HUES48 (cell line): ENCODE measurements around the gene NBL1.

Experiments used
- H3K27ac ChIP-seq: one replicate; pipeline ENCODE4 v1.7.0; 2013; ENCODE audit warnings: low read depth, low read length, inconsistent platforms
- H3K27me3 ChIP-seq: 2 replicates; pipeline ENCODE4 v1.6.1; 2013; ENCODE audit warnings: mild to moderate bottlenecking, low read length; ENCODE audit not compliant: control insufficient read depth, insufficient read depth
- H3K36me3 ChIP-seq: 2 replicates; pipeline ENCODE4 v1.6.1; 2013; ENCODE audit warnings: low read length; ENCODE audit not compliant: control insufficient read depth, insufficient read depth
- H3K4me1 ChIP-seq: 2 replicates; pipeline ENCODE4 v1.6.1; 2013; ENCODE audit warnings: mild to moderate bottlenecking, low read length; ENCODE audit not compliant: control insufficient read depth, insufficient read depth
- H3K4me3 ChIP-seq: 2 replicates; pipeline ENCODE4 v1.5.1; 2013; ENCODE audit warnings: mild to moderate bottlenecking, low read depth, low read length
- H3K9ac ChIP-seq: 2 replicates; pipeline ENCODE4 v1.6.1; 2013; ENCODE audit warnings: mild to moderate bottlenecking, low read depth, low read length, moderate library complexity
- H3K9me3 ChIP-seq: 2 replicates; pipeline ENCODE4 v1.6.1; 2013; ENCODE audit warnings: low read length; ENCODE audit not compliant: control insufficient read depth, insufficient read depth

The NBL1 gene

DNA sequence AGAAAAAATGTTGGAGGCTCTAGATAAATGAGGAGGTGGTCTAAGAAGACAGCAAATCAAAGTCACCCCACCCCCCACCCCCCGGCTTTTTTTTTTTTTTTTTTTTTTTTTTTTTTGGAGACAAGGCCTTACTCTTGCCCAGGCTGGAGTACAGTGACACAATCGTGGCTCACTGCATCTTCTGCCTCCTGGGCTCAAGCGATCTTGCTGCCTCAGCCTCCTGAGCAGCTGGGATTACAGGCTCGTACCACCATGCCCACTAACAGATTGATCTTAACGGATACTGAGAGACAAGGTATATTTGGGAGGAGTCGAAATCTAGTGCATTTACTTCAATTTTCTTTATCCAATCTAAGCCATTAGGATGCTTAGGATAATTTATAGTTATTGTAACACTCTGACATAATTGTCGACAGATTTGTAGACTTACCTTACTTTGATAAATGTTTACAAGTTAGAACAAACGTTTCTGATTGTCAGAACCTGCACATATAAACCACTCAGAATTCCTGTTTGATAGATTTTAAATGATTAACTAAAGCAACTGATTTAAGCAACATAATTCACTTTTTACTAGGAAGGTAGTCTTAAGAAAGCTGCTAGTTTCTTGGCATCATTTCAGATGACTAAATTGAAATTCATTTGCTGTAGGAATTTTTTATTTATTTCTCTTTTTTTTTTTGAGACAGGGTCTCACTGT is 33.7 kb upstream of the NBL1 start:
- Histone ChIP-seq H3K9ac (no peak overlapping the region), H3K36me3 (peaks cover 6% of the 10 kb centered on the region; the same call in 1 of the 2 replicates), H3K4me3 (no peak overlapping the region), H3K27ac (no peak overlapping the region), H3K9me3 (no peaks in the 10 kb centered on the region), H3K4me1 (no peaks in the 10 kb centered on the region), H3K27me3 (no peaks in the 10 kb centered on the region)

DNA sequence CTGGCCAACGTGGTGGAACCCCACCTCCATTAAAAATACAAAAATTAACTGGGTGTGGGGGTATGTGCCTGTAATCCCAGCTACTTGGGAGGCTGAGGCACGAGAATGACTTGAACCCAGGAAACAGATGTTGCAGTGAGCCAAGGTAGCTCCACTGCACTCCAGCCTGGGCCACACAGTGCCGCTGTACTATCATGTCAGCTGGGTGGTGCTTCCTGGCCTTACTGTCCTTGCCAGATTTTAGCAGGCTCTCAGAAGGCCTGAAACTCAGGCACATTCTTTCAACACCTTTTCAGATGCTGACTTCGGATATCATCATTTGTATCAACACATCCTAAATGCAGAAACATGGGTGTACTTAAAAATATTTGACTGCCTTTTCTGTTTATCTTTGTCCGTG is 31.6 kb upstream of the NBL1 start:
- H3K9me3 ChIP-seq, result no peaks in the 10 kb centered on the region
- H3K27ac ChIP-seq, result no peak overlapping the region
- H3K4me3 ChIP-seq, result no peak overlapping the region
- H3K9ac ChIP-seq, result no peak overlapping the region
- H3K36me3 ChIP-seq, result peaks cover 9% of the 10 kb centered on the region; the same call in 1 of the 2 replicates
- H3K27me3 ChIP-seq, result no peaks in the 10 kb centered on the region
- no peaks in the 10 kb centered on the region for H3K4me1 ChIP-seq

DNA sequence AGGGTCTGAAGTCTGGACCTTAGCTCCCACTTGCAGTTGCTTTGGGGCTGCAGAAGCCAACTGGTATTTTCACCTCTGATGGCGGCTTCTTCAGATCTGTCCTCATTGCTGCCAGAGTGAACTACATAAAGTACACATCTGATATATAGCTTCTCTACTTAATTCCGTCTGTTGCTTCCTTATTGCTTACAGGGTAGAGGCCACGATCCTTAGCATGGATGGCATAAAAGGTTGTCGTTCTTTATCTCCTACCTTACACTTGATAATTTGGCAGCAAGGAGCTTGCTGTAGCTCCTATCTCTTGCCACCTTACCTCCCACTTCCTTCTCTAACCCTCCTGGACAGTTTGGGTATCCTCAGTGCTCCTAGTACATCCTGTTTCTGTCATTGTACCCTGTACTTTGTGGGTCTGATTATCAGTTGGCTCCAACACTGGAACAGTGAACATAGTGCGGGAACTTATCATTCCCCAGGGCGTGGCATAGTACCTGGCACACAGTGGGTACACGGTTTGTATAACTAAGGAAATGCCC is 30.9 kb upstream of the NBL1 start:
- H3K27ac ChIP-seq, result no peak overlapping the region

DNA sequence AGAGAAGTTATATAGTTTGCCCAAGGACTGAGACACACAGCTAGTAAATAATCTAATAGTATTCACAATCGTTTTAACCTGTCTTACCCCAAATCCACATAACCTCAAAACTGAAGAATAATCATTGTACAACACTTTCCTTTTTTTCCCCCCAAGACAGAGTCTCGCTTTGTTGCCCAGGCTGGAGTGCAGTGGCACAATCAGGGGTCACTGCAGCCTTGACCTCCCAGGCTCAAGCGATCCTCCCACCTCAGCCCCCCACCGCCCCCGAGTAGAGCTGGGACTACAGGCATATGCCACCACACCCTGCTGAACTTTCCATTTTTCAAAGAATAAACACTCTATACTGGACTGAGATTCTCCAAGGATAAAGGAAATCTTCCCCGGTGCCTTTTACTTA is 28.7 kb upstream of the NBL1 start:
- Histone ChIP-seq H3K36me3 (peaks cover 9% of the 10 kb centered on the region; the same call in 1 of the 2 replicates), H3K4me3 (no peak overlapping the region), H3K9ac (no peak overlapping the region), H3K27ac (no peak overlapping the region), H3K9me3 (no peaks in the 10 kb centered on the region), H3K4me1 (peaks cover 16% of the 10 kb centered on the region), H3K27me3 (no peaks in the 10 kb centered on the region)

More for the DNA sequence above, 30.9 kb upstream of the NBL1 start:
- Histone ChIP-seq H3K27me3 (no peaks in the 10 kb centered on the region), H3K4me1 (no peaks in the 10 kb centered on the region), H3K36me3 (peaks cover 9% of the 10 kb centered on the region; the same call in 1 of the 2 replicates), H3K4me3 (no peak overlapping the region), H3K9me3 (no peaks in the 10 kb centered on the region), H3K9ac (no peak overlapping the region)

DNA sequence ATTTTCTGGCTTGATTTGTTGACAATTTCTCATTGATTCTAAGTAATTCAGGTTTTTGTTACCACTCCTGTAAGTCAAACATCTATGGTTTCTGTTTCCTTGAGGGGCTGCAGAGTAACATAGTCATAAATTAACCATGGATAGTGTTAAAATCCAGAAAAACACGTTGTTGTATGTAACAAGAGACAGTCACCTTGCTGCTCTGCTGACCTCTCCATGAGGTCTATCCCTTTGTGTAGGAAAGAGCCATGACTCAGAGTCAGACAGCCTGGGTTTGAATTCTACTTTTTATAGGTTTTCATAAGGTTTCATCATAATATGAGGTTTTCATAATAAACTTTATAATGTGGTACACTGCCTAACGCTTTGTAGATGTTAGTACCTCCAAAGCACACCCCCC is 27.6 kb upstream of the NBL1 start:
- H3K27ac ChIP-seq, result no peak overlapping the region
- no peaks in the 10 kb centered on the region for H3K9me3 ChIP-seq
- H3K9ac ChIP-seq, result no peak overlapping the region

DNA sequence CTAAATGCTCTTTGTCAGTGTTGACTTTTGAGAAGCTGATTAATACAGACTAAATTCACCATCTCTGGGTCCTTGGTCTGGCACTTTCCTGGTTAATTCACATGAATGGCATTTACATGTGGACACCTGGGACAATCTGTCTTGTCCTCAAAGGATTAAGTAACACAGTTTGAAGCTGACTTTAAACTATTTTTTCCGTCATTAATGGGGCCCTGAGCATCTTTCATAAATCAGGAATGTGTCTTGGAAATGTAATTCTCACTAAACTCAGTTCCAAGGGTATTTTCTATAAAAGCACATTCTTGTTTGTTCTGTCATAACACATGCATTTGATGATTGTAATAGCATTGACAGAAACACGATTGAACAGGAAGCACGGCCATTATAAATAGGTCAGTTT is 26.7 kb upstream of the NBL1 start:
- Histone ChIP-seq H3K9me3 (no peaks in the 10 kb centered on the region), H3K36me3 (peaks cover 9% of the 10 kb centered on the region; the same call in 1 of the 2 replicates), H3K4me1 (peaks cover 18% of the 10 kb centered on the region), H3K27ac (no peak overlapping the region), H3K4me3 (no peak overlapping the region), H3K9ac (no peak overlapping the region), H3K27me3 (no peaks in the 10 kb centered on the region)

More for the DNA sequence above, 27.6 kb upstream of the NBL1 start:
- peaks cover 9% of the 10 kb centered on the region; the same call in 1 of the 2 replicates for H3K36me3 ChIP-seq
- H3K4me3 ChIP-seq, result no peak overlapping the region
- peaks cover 18% of the 10 kb centered on the region for H3K4me1 ChIP-seq
- no peaks in the 10 kb centered on the region for H3K27me3 ChIP-seq

DNA sequence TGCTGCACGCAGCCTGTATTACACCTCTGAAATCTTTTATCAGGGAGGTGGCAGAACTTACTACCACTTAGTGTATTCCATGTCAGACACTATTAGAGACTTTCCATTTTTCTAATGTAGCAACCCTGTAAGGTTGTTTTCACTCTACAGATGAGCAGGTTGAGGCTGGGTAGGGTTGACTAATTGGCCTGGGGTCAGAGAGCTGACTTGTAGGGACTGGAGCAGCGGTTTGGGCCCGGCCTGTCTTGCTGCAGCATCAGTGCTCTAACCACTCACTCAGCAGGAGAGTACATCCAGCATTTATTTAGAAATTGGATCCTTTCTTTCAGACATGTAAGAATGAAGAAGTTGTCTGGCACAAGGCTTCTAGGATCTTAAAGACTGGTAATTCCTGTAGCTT is 25.7 kb upstream of the NBL1 start:
- H3K4me3 ChIP-seq, result no peak overlapping the region
- peaks cover 18% of the 10 kb centered on the region for H3K4me1 ChIP-seq
- no peaks in the 10 kb centered on the region for H3K9me3 ChIP-seq
- peaks cover 12% of the 10 kb centered on the region for H3K36me3 ChIP-seq
- H3K9ac ChIP-seq, result no peak overlapping the region
- no peaks in the 10 kb centered on the region for H3K27me3 ChIP-seq
- H3K27ac ChIP-seq, result no peak overlapping the region

DNA sequence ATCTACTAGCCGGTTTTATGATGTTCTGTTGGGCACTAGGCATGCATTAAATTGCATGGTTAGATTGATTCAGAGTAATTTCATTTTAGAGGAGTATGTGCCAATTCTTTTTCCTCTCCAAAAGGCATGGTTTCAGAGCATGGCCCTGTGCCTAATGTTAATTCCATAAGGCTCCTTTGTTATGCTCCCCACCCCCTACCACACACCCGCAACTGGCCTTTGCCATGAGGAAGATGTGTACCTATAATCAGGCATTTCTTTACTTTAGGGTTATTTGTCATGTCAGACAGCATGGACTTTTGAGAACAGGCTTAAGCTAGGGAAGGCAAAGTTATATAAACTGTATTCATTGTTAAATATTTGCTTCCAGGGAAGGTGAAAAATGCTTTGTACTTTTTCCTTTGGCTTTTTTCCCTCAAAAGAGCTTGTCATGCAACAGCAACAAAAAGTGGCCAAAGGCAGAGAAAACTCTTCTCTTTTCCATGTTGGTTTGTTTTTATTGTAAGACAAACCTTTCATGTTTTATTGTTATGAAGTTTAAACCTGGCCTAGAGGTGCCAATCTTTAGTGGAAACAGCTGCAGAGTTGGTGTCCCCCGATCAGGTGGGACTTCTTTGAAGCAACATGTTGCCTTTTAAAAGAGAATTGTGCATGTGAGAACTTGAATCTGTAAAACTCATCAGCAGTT is 24.3 kb upstream of the NBL1 start:
- H3K9ac ChIP-seq, result peak overlapping the region; percentile 6; the same call in 1 of the 2 replicates
- peak overlapping the region; percentile 62 for H3K27ac ChIP-seq
- H3K36me3 ChIP-seq, result peaks cover 16% of the 10 kb centered on the region
- H3K27me3 ChIP-seq, result no peaks in the 10 kb centered on the region
- H3K4me3 ChIP-seq, result no peak overlapping the region
- H3K9me3 ChIP-seq, result no peaks in the 10 kb centered on the region
- H3K4me1 ChIP-seq, result peaks cover 18% of the 10 kb centered on the region

DNA sequence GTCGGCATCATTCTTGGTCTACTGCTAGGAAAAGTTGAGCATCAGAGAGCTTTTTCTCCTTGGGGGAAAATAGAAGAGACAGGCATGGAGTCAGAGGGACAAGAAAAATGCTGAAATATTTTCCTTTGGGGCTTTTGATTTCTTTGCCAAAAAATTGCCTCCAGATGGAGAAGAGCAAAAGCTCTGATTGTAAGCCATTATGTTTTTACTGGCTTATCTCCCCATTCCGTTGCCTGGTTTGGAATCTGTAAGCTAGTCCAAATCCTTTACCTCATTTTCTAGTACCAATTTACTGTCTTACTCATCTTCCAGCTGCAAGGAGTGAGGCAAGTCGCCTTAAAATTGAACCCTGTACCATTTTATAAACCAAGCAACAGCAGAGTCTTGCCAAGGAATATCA is 23.3 kb upstream of the NBL1 start:
- H3K9me3 ChIP-seq, result no peaks in the 10 kb centered on the region
- H3K4me3 ChIP-seq, result no peak overlapping the region
- H3K27me3 ChIP-seq, result no peaks in the 10 kb centered on the region
- peaks cover 18% of the 10 kb centered on the region for H3K4me1 ChIP-seq
- H3K27ac ChIP-seq, result no peak overlapping the region
- H3K36me3 ChIP-seq, result peaks cover 24% of the 10 kb centered on the region
- no peak overlapping the region for H3K9ac ChIP-seq

DNA sequence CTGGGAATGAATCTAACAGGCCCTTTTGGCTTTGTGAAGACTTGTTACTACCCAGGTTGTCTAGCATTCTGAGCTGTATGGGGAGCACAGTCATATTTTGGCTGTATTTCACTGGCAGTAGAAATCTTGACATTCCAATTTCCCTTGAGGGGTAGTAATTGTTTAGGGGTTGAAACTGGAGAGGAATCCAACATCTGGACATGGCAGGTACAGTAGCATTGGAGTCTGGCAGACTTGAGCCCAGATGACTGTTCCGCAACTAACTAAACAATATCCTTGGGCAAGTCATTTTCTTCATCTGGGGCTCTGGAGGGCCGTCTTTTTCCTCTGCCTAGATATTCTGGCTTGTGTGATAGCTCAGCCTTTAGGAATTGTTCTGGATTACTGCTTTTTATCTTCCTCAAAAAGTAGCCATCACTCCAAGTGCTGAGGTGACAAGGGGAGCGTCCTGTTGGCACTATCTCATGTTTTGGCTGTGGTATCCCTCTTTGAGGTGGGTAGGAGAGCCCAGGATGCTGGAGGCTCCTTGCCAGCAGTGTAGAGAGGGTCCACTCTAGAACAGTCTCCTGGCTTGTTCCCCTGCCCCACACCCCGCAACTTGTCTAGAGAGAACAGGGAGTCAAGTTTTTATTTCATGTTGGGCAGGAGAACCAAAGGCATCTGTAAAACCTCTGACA is 22.7 kb upstream of the NBL1 start:
- H3K9me3 ChIP-seq, result no peaks in the 10 kb centered on the region
- H3K27me3 ChIP-seq, result no peaks in the 10 kb centered on the region
- peaks cover 18% of the 10 kb centered on the region for H3K4me1 ChIP-seq
- H3K4me3 ChIP-seq, result no peak overlapping the region
- H3K9ac ChIP-seq, result no peak overlapping the region
- peaks cover 30% of the 10 kb centered on the region for H3K36me3 ChIP-seq
- H3K27ac ChIP-seq, result no peak overlapping the region

DNA sequence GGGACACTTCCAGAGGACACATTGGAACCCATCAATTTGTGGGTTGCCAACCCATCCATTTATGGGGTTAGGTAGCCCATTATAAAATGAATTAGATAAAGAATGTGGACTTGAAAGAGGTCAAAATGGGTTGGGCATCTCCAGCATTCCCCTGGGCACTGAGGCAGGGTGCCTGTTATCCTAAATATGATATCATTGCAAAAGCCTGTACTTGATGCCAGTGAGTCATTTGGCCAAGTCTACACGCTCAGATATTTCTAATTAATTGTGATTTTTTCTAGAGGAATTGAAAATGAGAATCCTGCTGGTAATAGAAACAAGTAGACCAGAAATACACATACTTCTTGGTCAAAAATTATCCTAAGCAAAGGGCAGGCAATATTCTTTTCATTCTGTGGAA is 21.9 kb upstream of the NBL1 start:
- Histone ChIP-seq H3K4me3 (no peak overlapping the region), H3K27ac (no peak overlapping the region), H3K9me3 (no peaks in the 10 kb centered on the region), H3K9ac (no peak overlapping the region), H3K27me3 (no peaks in the 10 kb centered on the region), H3K36me3 (peaks cover 35% of the 10 kb centered on the region), H3K4me1 (peaks cover 18% of the 10 kb centered on the region)
